ENCODE data around the gene ADAMTS17. TPM values are rescaled to one million over a fixed set of nuclear protein-coding genes. Genes with fewer than 3 reads are reported as not detected.
A peak's percentile ranks its signal among the peaks of the same experiment; 100 is the strongest.
"Not testable (repeated sequence)": the region's sequence is repeated elsewhere in the genome, so short reads cannot be mapped to it uniquely, and the experiment has no call there.

The ADAMTS17 gene
- total RNA-seq, 1 donor from 2014 or later, result 8.2 TPM

DNA sequence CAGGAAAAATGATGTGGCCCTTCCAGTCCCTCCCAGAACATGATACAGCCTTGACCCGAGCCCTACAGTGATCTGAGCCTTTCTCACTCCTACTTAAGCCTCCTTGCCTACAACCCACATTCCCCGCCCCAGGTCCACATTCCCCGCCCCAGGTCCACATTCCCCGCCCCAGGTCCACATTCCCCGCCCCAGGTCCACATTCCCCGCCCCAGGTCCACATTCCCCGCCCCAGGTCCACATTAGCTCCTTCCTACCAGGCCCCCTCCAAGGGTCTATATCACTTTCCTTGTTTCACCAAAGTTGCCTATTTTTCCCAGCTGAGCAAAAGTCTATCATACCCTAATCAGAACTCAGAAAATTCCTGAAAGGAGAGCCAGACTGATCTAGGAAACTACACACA, 2.3 kb downstream of the ADAMTS17 start:
- DNase-seq (ENCODE audit: low spot score), result not testable (repeated sequence)

DNA sequence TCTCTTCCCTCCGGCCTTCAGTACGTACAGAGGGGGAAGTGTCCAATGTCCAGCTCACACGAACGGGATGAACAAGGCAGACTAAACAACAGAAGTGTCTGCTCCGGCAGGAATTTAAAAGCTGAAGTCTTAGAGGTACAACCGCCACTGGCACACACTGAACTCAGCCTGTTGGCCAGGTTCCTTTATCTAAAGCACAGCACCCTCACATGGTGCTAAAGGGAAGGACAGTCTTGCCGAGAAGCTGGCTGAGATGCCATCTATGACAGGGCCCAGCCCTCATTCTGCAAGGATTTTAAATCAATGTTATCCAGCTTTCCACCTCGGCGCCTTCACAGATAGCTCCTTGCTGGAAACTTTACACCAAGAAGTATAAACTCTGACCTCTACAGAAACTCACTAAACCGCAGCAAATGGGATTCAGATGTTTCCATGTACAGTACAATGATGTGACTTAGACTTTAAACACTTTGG, 2.8 kb downstream of the ADAMTS17 start:
- DNase-seq (ENCODE audit: low spot score), result peak; percentile 89

- DNase-seq (ENCODE audit: low spot score), result no peak
These were observed 3.5 kb downstream of the ADAMTS17 start for GRCh38 chr15:100338247-100338646.

DNA sequence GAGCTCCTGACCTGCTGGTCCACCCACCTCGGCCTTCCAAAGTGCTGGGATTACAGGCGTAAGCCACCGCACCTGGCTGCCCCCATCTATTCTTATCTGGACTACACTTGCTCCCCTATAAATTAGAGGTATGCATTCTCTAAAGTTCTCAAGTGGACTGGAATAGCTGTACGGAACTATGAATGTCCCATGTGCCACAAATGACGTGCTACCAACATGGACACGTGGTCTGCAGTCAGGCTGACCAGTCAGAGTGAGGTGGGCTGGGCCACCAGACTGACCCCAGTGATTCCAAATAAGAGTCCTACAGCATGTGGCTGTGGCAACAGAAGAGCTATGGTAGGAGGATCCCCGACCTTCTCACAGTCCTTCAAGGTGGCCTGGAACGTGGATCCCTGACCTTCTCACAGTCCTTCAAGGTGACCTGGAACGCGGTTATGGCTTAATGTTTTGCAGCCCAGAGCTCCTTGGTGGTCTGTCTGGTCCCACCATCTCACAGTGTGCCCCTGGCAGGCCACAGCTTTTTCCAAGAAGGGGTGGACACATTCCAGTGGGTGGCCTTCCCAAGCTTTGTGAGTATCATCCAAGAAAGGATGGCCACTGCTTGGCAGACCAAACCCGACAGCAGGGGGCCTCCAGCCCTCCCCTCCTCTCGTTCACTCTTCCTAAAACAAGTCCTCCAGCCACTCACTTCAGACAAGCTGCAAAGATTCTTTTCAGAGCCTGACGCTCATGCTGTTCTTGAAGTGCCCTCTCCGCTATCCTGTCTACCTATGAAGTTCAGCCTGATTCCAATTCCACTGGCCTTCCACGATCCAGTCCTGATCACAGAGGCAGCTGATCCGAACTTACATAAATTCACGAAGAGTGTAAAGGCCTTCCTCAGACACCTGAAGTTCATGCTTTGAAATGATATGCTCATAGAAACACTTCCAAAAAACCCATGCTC, 4.4 kb downstream of the ADAMTS17 start:
- no peak for DNase-seq (ENCODE audit: low spot score)

- no peak for DNase-seq (ENCODE audit: low spot score)
These were observed 5.7 kb downstream of the ADAMTS17 start for GRCh38 chr15:100336061-100336460.

- peak; percentile 50 for DNase-seq (ENCODE audit: low spot score)
These were observed 6.3 kb downstream of the ADAMTS17 start for GRCh38 chr15:100335335-100335999.

DNA sequence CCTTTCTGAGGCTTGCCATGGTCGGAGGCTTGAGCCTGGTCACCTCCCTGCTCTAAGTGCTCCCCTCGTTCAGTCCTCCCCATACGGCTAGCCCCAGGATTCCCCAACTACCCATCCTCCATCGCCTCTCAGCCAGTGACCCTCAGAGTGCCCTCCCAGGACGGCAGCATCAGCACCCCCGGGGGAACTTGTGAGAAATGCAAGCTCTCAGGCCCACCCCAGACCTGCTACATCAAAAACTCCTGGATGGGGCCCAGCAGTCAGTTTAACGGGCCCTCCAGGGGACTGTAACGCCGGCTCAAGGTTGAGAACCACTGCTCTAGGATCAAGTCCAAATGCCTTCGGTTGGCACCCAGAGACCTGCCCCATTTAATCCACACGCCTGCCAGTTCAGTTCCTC, 6.9 kb downstream of the ADAMTS17 start:
- no peak for DNase-seq (ENCODE audit: low spot score)

GRCh38 chr15:100334456-100334855, 7.3 kb downstream of the ADAMTS17 start:
- no peak for DNase-seq (ENCODE audit: low spot score)

DNA sequence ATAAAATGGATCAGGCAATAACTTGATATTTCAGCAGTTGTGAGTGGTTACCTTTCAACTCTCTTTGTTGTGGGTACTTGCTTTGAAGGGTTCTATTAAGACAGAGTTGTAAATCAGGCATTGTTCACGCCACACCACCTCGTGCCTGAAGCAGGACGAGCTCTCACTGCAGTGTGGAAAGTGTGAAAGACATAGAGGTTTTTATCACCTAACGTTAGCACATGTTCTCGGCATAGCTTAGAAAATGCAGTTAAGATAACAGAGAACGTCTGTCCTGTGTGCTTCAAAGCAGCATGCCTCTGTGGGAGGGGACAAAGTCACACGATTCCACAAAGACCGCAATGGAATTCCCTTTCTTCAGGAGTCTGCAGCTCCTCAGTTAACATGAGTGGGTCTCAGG, 7.8 kb downstream of the ADAMTS17 start:
- DNase-seq (ENCODE audit: low spot score), result no peak

DNA sequence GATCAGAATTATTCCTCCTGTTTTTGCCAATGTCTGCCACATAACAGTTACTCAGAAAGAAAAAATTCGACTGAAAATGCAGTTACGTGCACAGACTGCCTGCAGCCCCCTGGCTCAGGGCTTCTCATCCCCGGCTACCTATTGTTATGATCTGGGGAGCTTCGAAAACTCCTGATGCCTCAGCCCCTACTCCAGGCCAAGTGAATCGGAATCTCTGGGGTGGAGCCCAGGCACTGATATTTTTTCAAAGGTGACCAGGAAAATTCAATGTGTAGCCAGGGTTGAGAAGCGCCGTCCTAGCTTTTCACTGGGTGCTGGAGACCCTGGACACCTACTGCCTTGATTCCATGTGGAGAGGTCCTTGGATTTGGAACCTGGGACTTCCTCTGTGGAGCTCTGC, 8.5 kb downstream of the ADAMTS17 start:
- DNase-seq (ENCODE audit: low spot score), result no peak

DNA sequence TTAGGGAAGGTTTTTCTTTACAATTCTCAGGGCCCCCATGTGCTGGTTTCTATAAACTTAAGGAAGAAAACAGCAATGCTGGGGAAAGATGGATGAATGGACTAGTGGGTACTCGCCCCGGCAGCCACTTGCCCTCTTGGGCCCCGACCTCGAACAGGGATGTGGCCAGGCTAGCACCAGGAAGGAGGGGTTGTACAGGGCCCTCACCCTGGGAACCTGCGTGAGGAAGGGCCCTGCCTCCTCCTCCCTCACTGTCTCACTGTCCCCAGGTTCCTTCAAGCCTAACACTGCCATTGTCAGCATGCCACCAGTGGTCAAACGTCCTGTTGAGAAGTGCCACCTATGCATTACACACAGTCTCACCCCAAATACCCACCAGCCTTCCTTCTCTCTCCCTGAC, 9.1 kb downstream of the ADAMTS17 start:
- DNase-seq (ENCODE audit: low spot score), result no peak

DNA sequence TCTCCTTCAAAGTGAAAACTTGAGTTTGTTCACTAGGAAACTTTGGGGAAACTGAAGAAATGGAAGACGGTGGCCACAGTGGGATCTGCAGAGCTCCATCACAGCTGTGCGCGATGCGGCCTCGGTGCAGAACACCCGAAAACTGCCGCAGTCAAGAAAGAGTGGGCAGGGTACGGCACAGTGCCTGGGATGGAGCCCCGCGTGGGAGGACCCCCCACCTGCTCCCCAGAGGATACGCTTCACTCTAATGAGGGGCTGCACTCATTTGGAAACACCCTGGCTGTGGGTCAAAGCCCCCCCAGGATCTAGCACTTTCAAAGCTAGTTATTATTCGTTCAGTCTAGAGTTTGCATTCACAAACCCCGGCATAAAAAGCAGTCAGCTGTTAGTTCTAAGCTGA, 9.5 kb downstream of the ADAMTS17 start:
- DNase-seq (ENCODE audit: low spot score), result no peak

DNA sequence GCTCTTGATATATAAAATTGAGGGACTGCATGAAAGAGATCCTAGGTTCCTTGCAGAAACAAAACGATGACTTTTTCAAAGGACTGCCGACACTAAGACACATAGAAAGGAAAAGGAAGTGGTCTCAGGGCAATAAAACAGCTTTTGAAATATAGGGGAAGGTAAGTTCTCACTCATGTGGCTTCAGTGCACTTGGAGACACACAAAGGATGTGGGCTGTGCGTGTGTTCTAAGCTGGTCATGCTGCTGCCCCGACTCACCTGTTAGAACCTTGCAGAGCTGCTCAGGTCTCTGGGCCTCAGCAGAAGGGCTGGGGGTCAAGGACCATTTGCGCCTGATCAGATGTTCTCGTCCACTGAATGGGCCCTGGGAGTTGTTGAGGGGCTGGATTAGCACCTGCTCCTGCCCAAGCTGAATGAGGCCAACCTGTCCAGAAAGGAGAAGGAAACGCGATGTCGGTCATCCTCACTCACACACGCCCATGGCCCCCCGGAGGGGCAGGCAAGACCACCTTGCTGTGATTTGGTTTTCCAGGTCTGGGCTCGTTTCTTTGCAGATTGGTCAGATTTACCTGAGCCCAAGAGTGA, 11.1 kb downstream of the ADAMTS17 start:
- DNase-seq (ENCODE audit: low spot score), result no peak

GRCh38 chr15:100330221-100330620, 11.6 kb downstream of the ADAMTS17 start:
- no peak for DNase-seq (ENCODE audit: low spot score)

GRCh38 chr15:100328796-100329195, 13.0 kb downstream of the ADAMTS17 start:
- DNase-seq (ENCODE audit: low spot score), result no peak

DNA sequence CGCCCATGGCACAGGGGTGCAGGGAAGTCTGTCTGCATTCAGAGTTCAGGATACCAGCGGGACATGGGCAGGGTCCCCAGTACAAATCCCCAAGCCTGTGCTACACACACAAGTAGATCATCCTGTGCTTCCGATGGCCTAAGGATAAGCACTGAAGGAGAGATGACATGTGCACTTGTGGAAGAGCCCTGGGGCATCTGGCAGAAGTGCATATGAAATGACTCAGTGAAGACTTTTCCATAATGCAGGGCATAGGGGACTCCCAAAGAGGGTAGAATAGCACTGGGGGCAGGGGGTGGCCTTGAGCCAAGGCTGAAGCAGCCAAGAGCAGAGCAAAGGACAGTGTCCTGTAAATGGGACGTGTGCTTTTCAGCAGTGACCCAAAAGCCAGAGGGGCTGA, 22.9 kb downstream of the ADAMTS17 start:
- DNase-seq (ENCODE audit: low spot score), result no peak

GRCh38 chr15:100314809-100315400, 26.9 kb downstream of the ADAMTS17 start:
- no peak for DNase-seq (ENCODE audit: low spot score)

DNA sequence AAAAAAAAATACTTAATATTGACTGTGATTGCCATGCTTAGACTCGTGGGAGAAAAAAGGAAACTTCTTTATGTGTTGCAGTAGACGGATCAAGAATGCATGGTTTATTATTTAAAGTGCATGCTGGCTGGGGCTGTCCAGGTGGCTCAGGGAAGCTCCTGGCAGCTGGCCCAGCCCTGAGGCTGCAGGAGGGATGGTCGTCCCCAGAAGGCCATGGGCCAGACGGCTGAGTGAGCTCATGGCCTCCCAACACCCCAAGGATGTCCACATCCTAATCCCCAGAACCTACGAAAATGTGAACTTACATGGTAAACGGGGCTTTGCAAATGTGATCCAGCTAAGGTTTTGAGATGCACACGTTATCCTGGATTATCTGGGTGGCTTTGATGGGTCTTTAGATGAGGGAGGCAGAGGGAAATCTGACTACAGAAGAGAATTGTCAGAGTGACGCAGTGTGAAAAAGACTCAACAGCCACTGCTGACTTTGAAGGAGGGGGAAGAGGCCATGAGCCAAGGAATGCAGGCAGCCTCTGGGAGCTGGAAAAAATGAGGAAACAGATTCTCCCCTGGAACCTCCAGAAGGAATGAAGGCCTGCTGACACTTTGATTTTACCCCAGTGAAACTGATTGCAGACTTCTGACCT, 29.8 kb downstream of the ADAMTS17 start:
- peak; percentile 83 for DNase-seq (ENCODE audit: low spot score)

DNA sequence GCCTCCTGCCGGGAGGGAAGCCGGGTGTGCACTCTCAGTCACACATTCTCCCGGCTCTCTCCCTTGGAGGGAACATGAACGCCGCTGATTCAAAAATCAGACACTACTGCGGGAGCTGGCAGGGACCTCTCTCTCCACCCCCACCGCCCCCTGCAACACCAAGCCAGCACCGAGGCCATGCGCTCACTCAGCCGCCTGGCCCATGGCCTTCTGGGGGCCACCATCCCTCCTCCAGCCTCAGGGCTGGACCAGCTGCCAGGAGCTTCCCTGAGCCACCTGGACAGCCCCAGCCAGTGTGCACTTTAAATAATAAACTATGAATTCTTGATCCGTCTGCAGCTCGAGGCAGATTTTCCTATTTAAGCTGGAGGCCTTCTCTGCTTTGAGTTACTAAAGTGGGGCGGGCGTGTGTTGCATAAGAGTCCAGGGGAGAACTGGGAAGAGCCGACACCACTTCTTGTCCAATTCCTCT, 30.6 kb downstream of the ADAMTS17 start:
- peak; percentile 87 for DNase-seq (ENCODE audit: low spot score)

DNA sequence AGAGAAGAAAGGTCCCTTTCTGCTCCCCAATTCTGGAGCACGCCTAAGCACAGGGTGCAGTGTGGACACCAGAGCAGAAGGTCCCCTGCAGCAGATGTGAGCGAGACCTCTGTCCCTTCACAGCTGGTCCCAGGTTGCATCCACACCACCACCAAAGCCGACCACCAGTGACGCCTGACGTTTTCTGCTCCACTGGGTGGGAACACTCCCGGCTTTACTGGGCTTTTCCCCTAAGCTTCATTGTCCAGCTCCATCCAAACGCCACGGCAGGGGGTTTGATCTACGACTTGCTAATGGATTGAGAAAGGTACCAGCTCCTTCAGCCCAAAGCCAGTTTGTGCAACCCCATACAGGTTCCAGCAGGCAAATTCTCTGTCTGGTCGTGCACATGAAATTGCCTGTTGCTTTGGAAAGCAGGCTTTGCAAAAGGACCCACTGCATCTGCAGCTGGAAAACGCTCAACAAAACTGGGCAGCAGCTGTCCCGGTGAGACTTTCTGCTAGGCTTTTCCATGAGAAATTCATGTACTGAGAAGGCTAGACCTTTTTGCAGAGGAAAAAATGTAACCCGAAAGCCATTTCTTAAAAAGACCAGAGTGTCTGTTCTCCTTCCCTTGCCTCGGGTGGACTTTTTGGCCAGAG, 31.1 kb downstream of the ADAMTS17 start:
- peak; percentile 79 for DNase-seq (ENCODE audit: low spot score)

- peak; percentile 64 for DNase-seq (ENCODE audit: low spot score)
These were observed 31.8 kb downstream of the ADAMTS17 start for GRCh38 chr15:100310041-100310405.
